ENCODE measurements around the gene FLRT3. TPM values are rescaled to one million over a fixed set of nuclear protein-coding genes. Genes with fewer than 3 reads are reported as not detected.

FLRT3 gene
- total RNA-seq, 1 donor from 2014 or later: 0.22 TPM

DNA sequence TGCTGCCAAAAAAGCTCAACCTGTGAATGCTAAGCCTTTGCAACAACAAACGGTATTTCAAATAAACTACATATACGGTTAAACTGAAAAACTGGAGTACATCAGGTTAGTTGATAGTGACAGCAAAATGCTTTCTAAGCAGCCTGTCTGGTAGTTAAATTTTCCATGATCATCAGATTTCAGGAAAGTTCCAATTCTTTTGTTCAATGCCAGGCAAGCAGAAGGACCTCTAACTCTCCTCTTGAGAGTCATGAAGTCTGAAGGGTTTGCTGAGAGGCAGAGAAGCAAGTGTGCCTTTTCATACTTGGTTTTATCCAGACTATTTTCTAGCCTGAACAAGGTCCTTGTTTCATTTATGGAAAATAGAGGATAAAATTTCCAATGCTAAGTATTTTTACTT, 4.5 kb downstream of the FLRT3 start:
- intact Hi-C loops (cut with DNase I): no loop called here
- no peak for DNase-seq (ENCODE audit: low spot score)

DNA sequence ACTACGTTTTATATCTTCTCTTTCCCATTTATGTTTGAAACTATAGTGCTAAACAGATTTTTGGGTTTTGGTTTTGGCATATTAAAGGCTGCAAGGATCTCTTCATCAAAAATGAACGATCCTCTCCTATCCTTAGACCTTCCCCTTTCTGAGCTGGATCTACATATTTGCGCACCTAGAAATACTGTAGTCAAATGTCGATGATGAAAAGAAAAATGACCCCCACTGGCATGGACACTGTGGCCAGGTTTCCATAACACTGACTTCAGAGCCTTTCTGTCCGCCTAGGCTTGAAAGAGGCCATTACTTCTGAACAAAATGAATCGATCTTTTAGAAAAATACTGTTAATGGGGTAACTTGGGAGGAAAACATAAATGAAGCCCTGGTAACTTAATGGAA, 5.8 kb downstream of the FLRT3 start:
- intact Hi-C loops (cut with DNase I): no loop called here
- DNase-seq (ENCODE audit: low spot score): no peak

DNA sequence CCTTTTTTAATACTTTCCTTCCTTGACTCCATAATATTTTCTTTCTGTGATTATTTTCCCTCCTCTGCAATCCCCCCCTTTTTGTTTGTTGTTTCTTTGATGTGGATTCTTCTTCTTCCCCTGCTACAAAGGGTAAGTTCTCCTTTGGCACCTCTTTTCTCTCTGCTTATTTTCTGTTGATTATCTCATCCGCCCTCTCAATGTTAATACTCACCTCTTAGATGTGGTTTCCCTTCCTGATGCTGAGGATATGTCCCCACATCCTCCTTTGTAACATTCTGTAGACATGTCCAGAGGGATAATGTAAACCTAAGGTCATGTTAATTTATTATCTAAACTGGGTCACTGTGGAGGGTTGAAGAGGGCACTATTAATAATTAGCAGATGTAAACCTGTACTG, 17.7 kb downstream of the FLRT3 start:
- intact Hi-C loops (cut with DNase I): no loop called here
- DNase-seq (ENCODE audit: low spot score): no peak

DNA sequence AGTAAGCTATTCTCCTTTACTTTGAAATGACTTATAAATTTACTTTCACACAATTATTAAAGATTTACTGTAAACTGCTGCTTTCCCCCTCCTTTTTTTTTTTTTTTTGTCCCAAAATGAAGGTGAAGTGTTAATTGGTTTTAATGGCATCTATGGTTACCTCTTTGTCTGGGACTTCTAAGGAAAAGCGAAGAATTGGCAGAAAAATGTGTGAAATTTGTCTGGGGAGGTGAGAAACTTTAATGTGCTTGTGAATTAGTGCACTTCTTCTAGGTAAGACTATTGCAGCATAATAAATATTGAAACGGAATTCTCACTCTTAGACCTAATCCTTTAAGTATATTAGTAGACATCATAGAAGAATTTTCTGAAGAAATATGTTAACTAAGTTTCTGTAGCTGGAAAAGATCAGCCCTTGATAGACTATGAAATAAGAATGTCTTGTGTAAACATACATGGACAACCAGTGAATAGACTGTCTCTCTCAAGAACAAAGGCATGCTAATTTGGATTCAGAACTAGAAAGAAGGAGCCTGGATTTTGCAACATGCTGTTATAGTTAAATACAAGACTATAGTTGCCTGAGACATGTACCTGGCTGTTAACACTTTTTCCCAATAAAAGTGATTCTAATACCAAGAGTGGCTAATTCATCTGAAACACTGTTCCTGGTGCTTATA, 23.9 kb downstream of the FLRT3 start:
- DNase-seq (ENCODE audit: low spot score): no peak
- intact Hi-C loops (cut with DNase I): no loop called here

DNA sequence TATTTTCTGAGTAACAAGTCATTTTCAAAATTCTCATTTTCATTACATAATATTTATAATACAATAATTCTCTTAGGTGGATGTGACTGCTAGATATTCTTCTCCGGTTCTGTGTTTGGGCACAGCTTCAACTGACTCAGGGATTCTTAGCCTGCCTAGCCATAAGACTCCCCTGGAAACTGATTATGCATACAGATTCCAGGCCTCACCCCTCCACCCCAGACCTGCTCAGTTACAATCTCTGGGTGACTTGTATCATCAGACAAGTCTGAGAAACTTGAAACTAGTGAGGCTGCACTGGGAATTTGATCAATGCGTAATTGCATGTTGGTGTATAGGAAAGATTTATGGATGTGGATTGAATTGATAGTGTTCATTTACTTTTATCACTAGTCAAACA, 25.4 kb downstream of the FLRT3 start:
- intact Hi-C loops (cut with DNase I): no loop called here

DNA sequence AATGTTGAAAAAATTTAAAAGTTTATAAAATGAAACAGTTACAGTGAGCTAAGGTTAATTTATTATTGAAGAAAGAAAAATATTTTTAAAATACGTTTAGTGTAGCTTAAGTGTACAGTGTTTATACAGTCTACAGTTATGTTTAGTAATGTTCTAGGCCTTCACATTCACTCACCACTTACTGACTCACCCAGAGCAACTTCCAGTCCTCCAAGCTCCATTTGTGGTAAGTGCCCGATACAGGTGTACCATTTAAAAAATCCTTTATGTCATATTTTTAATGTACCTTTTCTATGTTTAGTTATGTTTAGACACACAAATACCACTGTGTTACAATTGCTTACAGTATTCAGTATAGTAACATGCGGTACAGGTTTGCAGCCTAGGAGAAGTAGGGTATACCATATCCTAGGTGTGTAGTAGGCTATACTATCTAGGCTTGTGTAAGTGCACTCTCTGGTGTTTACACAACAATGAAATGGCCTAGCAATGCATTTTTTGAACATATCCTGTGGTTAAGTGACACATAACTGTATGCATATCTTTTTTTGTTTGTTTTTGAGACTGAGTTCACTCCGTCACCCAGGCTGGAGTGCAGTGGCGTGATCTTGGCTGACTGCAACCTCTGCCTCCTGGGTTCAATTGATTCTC, 26.3 kb downstream of the FLRT3 start:
- DNase-seq (ENCODE audit: low spot score): no peak
- intact Hi-C loops (cut with DNase I): no loop called here

More for the DNA sequence above, 25.4 kb downstream of the FLRT3 start:
- no peak for DNase-seq (ENCODE audit: low spot score)

DNA sequence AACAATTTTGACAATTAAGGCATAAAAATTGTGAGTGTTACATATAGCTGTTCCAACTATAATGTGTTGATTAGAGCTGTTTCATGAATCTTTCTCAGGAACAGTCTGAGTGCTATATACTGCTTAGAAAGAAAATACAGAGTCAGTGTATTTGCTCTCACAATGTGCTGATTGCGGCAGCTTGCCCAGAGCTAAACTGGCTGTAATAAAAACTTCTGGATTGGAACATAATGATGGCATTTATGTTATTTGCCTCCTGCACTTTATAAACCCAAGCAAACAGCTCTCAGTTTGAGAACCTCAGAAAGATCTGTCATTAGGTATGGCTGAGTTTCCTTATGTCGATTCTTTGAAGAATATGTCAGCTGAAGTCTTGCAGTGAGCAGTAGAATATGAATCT, 29.5 kb downstream of the FLRT3 start:
- no peak for DNase-seq (ENCODE audit: low spot score)
- intact Hi-C loops (cut with DNase I): no loop called here

DNA sequence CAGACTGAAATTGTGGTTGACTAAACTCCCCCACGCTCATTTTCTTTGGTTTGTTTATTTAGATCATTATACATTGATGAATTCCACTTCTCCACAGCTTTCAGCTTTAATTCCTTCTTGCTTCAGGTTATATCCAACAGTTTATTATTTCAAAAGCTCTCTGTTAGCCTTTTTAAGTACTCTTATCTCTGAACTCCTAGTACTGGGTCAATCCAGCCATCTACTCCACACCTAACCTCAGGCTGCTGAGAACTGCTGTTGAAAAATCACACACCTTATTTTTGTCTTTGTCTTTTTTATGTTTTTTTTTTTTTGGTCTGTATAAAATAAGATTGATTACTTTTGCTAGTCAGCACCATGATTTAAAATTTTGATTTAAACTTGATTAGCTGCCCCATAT, 32.9 kb downstream of the FLRT3 start:
- DNase-seq (ENCODE audit: low spot score): no peak
- intact Hi-C loops (cut with DNase I): no loop called here

DNA sequence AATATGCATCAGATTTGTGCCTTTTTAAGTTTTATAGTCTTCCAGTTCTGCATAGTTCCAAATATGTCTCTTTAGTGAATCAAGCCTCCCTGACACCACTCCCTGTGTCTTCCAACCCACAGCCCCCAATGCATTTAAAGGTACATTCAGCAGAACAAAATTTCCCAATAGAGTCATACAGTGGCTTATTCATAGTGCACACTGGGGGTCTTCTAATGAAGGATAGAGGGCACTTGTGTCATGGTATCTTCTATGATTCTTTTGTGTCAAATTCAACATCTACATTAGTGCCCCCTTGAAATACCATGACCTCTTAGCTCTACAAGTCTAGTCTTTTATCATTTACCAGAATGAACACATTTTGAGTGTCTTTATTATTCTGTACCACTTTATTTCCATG, 33.8 kb downstream of the FLRT3 start:
- intact Hi-C loops (cut with DNase I): no loop called here
- no peak for DNase-seq (ENCODE audit: low spot score)

DNA sequence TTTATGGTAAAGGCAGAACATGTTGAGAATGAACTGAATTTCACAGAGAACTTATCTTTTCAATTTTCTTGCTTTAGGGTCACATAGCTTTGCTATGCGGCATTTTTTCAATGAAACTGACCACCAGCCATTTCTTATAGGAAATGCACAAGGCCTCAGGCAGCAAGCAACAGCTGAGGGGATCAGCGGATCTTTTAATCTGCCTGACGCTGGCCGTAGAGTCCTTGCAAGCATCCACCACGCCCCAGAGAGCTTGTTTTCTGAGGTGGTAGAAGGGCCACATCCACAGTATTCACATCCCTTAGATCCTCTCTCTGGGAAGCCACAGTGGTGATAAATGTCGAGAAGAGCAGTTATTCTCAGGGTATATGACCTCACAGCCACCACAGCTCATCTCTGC, 34.3 kb downstream of the FLRT3 start:
- no peak for DNase-seq (ENCODE audit: low spot score)
- intact Hi-C loops (cut with DNase I): no loop called here

DNA sequence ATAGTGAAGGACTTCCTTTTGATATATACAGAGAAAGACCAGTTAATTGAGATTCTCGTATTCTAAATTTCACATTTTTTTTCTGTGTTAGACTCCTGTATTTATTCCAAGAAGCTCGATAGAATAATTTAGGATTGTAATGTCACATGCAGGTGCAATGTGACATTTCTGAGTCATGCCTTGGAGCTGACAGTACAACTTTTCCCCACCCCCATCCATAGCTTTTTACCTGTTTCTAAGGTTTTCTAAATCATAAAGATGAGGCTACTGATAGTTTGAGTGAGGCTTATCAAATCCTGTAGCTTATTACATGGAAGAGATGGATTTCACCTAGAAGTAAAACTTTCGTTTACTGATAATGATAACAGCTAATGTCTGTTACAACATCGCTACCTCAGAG, 37.6 kb downstream of the FLRT3 start:
- intact Hi-C loops (cut with DNase I): no loop called here
- DNase-seq (ENCODE audit: low spot score): no peak

DNA sequence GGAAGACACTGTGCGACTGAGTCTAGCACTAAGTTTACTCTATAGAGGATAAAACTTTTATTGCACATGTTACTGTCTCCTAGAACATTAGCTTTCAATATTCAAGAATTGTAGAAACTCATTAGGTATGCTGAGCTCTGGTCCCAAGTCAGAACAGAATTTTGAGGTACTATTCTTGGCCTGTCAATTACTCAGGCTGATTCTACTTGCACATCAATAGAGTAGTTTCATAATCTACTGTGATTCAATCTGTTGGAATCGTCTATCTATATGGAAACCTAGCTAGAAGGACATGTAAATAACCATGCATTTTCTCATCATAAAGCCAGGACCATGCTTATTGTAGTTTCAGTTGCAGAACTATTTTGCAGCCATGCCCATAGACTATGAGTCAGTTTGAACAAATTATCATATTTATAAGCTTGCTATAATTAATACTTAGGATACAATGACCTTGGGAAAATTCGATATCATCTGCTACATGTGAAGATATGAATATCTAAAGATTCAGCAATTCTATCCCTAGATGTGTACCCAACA, 41.6 kb downstream of the FLRT3 start:
- DNase-seq (ENCODE audit: low spot score): no peak
- intact Hi-C loops (cut with DNase I): no loop called here

DNA sequence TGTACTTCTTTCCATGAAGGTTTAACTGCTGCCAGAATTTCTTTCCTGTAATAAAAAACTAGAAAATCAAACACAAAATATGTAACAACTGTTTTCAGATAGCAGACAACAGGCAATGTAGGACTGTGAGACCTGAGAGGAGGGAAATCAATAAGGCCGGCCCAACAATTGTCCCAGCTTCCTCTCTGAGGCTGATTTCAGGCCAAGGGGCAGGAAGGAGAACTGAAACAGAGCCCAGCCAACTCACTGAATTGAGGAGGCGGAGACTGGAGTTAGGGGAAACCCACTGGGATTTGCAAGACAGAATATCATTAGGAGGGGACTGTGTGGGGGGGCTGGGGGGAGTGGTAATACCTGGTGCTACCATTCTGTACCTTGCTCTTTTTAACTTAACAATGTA, 42.2 kb downstream of the FLRT3 start:
- no peak for DNase-seq (ENCODE audit: low spot score)
- intact Hi-C loops (cut with DNase I): no loop called here

DNA sequence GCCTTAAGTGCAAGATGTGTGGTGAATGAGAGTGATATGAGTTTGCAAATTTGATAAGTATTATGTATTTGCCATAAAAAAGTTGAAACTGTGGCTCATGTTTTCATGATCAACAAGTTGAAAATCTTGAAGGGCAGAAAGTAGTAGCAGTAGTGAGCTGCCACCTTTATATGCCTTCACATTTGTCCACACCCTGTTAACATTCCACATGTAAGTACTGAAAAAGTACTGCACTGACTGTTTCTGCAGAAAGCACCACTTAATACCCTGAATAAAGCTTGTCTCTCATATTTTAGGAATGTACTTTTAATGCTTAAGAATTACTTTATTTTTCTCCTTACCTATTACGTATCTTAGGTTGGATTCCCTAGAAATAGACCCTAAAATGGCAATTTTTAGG, 45.9 kb downstream of the FLRT3 start:
- intact Hi-C loops (cut with DNase I): no loop called here

DNA sequence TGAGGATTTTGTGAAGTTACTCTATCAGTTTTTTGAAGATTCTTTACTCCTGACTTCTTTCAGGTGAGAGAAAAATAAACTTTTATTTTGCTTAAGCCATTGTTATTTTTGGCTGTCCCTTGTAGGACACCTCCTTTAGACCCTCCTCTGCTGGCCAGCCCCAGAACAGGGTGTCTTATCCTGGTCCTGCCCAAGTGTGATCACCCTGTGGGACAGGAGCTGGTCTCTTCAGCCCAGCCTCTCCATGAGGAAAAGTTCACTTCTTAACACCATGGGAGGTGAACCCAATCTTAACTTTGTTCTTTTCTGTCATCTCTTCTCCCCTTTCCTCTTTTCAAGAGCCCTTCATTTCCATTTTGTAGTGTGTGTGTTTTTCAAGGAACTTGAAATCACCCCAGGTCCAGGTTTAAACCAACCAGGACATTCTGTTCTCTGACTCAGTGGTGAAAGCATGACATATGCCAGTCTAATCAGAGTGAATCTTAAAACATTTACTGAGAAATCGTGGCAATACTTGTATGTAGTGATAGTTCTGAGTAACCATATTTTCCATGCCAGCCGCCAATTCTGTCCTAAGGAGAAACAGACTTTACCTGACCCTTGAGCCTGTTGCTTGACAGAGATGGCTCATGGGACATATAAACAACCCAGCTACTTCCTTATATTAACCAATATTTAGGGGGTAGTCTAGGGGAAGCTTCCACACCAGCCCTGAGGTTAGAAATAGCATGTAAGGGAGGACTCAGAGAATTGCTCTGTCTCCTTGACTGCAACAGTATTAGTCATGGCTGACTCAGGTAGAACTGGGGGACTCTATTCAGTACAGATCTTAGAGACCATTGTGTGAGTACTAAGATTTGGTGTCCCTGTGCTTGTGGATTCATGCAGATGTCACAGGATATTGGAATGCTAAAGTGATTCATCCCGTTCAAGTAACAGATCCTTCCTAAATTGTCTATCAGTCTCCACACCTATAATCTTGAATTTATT, 48.8 kb downstream of the FLRT3 start:
- intact Hi-C loops (cut with DNase I): no loop called here
- DNase-seq (ENCODE audit: low spot score): no peak

More for the DNA sequence above, 45.9 kb downstream of the FLRT3 start:
- DNase-seq (ENCODE audit: low spot score): no peak

DNA sequence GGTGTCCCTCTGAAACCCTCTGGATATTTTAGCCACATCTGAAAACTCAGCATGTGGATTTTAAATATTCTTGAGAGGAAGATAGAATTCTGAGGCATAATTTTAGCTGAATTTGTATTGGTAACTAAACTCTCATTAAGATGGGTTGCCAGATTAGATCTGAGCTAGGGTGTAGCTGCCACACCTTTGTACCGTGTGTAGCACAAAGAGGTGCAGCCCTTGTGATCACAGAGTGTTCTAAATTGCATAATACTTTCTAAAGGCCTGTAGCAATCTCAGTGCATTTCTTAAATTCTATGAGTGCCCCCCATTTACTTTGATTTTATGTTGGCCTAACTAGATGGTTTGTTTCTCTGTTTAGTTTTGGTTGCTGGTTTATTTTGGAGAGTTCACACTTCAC, 53.0 kb downstream of the FLRT3 start:
- intact Hi-C loops (cut with DNase I): no loop called here
- DNase-seq (ENCODE audit: low spot score): no peak

DNA sequence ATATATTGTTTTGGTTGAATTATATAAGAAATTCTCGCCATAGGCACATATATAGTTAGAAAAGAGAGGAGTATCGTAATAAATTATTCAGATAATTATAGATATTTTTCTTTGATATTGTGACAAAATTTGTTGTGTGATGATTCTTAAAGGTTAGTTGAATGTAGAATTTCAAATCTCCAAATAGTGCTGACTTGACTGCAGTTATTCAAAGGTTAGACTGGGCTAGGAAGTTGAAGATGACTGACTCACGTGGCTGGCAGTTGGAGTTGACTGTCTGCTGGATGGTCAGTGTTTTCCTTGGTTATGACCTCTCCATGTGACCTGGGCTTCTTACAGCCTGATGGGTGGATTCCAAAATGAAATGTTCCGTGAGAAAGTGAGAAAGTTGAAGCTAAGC, 55.3 kb downstream of the FLRT3 start:
- intact Hi-C loops (cut with DNase I): no loop called here
- DNase-seq (ENCODE audit: low spot score): no peak

Data from cardiac septum (tissue), 1 donor.